HepG2 (cell line): ENCODE data around the gene AXIN1. TPM values are rescaled to one million over a fixed set of nuclear protein-coding genes. Genes with fewer than 3 reads are reported as not detected.

Experiments used
- CENPT ChIP-seq: sonication (generic); formaldehyde crosslinking; IDR thresholded peaks from 2 replicates; pipeline ENCODE4 v1.8.0; 2022; ENCODE audit warnings: low read depth, mild to moderate bottlenecking, moderate library complexity, missing genetic modification reagents
- HNRNPL ChIP-seq: fragments of 200-400 bp; formaldehyde crosslinking; IDR thresholded peaks from 2 replicates; pipeline ENCODE4 v1.6.1; 2017; ENCODE audit warnings: mild to moderate bottlenecking, low read depth, low read length
- KDM5B ChIP-seq: sonication (generic); formaldehyde crosslinking; IDR thresholded peaks from 2 replicates; pipeline ENCODE4 v1.4.0; 2020; ENCODE audit warnings: missing genetic modification reagents, mild to moderate bottlenecking, borderline replicate concordance
- STAG1 ChIP-seq: sonication (generic); formaldehyde crosslinking; IDR thresholded peaks from 2 replicates; pipeline ENCODE4 v1.4.0; 2020; ENCODE audit warnings: missing genetic modification reagents
- TARDBP ChIP-seq: sonication (generic); formaldehyde crosslinking; IDR thresholded peaks from 2 replicates; pipeline ENCODE4 v1.8.0; 2022; ENCODE audit warnings: mild to moderate bottlenecking, missing genetic modification reagents
- ZFX ChIP-seq: sonication (generic); formaldehyde crosslinking; IDR thresholded peaks from 2 replicates; pipeline ENCODE4 v1.4.0; 2020; ENCODE audit warnings: mild to moderate bottlenecking, low read depth, missing genetic modification reagents, moderate library complexity
- ZNF17 ChIP-seq: sonication (generic); formaldehyde crosslinking; IDR thresholded peaks from 2 replicates; pipeline ENCODE4 v1.5.0; 2020; ENCODE audit warnings: mild to moderate bottlenecking, missing genetic modification reagents
- ZNF343 ChIP-seq: sonication (generic); formaldehyde crosslinking; IDR thresholded peaks from 2 replicates; pipeline ENCODE4 v1.4.0; 2020; ENCODE audit warnings: mild to moderate bottlenecking, missing genetic modification reagents
- ZNF766 ChIP-seq: sonication (generic); formaldehyde crosslinking; IDR thresholded peaks from 2 replicates; pipeline ENCODE4 v1.5.0; 2020; ENCODE audit warnings: missing genetic modification reagents, borderline replicate concordance
- ZNF883 ChIP-seq: sonication (generic); formaldehyde crosslinking; IDR thresholded peaks from 2 replicates; pipeline ENCODE4 v1.5.1; 2020; ENCODE audit warnings: mild to moderate bottlenecking, missing genetic modification reagents; ENCODE audit errors: not compliant biosample characterization
- ZSCAN21 ChIP-seq: sonication (generic); formaldehyde crosslinking; IDR thresholded peaks from 2 replicates; pipeline ENCODE4 v1.8.0; 2022; ENCODE audit warnings: mild to moderate bottlenecking, missing genetic modification reagents, moderate library complexity, borderline replicate concordance
- polyA plus RNA-seq, 8 experiments: library from polyadenylated mRNA; depleted of rRNA in 3 of 8; stranded (reverse) in 7 of 8; unstranded in 1 of 8; fragments of >200 nt; fragmentation: Illumina TruSeq in 4 of 8; extraction: Trizol in 4 of 8; gene quantifications; 2 replicates each; pipeline versions ENCODE4 v1.2.1 to v1.2.3, GENCODE V29; 2011 to 2016; ENCODE audit warnings: low read depth in 4 of 8, missing spikeins in 1 of 8, mixed read lengths in 1 of 8; ENCODE audit not compliant: insufficient read depth in 1 of 8
- total RNA-seq, 5 experiments: library from RNA; depleted of rRNA; stranded (reverse); fragments of >200 nt; fragmentation: Illumina TruSeq; extraction: Trizol; gene quantifications; 2 replicates each; pipeline ENCODE4 v1.2.3, GENCODE V29; 2016; ENCODE audit warnings: low read depth in 1 of 5
- TF ChIP-seq, protein P1 (sequence below): sonication (generic); formaldehyde crosslinking; IDR thresholded peaks from 2 replicates; pipeline ENCODE4 v1.5.1; 2020; ENCODE audit warnings: mild to moderate bottlenecking, missing genetic modification reagents, borderline replicate concordance
- TF ChIP-seq, protein P2 (sequence below): sonication (generic); formaldehyde crosslinking; IDR thresholded peaks from 2 replicates; pipeline ENCODE4 v1.5.0; 2020; ENCODE audit warnings: missing genetic modification reagents, mild to moderate bottlenecking, borderline replicate concordance
- TF ChIP-seq, protein P3 (sequence below): sonication (generic); formaldehyde crosslinking; IDR thresholded peaks from 2 replicates; pipeline ENCODE4 v1.9.0; 2021; ENCODE audit warnings: missing genetic modification reagents, borderline replicate concordance
- TF ChIP-seq, protein P4 (sequence below): IDR thresholded peaks from 2 replicates; pipeline ENCODE4 v1.6.1; 2012; ENCODE audit warnings: inconsistent platforms
- TF ChIP-seq, protein P5 (sequence below): sonication (generic); formaldehyde crosslinking; IDR thresholded peaks from 2 replicates; pipeline ENCODE4 v1.5.0; 2020; ENCODE audit warnings: mild to moderate bottlenecking, missing genetic modification reagents, moderate library complexity

AXIN1 gene
- total and polyA plus RNA-seq, 2 of the 13 experiments (the other 11 are each of a cell fraction or from before 2014, with no cell fraction given) = 24.0 to 26.0 TPM

DNA sequence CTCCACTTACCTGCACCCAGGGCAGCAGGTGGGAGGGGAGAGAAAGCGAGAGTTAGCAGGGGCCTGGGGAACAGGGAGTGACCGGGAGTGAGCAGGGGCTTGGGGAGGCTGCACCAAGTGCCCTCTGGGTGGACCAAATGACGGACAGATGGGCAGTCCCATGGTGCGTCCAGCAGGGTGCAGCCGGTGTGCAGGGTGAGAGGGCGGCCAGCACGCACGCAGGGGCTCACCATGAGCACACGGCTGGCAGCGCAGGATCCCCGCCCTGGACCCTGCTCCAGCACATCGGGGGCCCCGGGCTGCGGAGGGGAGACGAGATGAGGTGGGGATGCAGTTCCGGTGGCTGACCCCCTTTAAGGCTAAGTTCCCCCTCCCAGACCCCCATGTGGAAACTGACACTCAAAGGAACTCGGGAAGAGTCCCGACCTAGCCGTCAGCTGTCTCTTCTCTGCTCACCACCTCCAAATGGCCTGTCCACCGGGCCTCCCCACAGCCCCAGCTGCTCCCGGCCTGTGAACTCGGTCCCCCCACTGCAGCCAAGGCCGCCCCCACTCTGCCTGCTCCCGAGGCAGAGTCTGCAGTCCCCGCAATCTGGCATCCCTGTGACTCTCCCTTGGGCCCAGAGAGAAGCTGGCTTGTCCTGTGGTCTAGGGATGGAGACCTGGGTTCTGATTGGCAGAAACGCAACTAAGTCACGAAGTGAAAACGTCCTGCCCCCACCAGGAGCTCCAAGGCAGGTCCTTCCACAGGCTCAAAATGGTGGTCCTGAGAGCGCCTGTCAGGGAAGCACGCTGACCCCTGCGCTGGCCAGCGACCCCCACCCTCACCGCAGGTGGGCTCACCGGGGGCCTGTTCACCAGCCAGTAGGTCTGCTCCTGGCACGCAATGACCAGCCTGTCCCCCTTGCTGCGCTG is 79.6 kb downstream of the AXIN1 start (continued):
- TF ChIP-seq, protein P1, sequence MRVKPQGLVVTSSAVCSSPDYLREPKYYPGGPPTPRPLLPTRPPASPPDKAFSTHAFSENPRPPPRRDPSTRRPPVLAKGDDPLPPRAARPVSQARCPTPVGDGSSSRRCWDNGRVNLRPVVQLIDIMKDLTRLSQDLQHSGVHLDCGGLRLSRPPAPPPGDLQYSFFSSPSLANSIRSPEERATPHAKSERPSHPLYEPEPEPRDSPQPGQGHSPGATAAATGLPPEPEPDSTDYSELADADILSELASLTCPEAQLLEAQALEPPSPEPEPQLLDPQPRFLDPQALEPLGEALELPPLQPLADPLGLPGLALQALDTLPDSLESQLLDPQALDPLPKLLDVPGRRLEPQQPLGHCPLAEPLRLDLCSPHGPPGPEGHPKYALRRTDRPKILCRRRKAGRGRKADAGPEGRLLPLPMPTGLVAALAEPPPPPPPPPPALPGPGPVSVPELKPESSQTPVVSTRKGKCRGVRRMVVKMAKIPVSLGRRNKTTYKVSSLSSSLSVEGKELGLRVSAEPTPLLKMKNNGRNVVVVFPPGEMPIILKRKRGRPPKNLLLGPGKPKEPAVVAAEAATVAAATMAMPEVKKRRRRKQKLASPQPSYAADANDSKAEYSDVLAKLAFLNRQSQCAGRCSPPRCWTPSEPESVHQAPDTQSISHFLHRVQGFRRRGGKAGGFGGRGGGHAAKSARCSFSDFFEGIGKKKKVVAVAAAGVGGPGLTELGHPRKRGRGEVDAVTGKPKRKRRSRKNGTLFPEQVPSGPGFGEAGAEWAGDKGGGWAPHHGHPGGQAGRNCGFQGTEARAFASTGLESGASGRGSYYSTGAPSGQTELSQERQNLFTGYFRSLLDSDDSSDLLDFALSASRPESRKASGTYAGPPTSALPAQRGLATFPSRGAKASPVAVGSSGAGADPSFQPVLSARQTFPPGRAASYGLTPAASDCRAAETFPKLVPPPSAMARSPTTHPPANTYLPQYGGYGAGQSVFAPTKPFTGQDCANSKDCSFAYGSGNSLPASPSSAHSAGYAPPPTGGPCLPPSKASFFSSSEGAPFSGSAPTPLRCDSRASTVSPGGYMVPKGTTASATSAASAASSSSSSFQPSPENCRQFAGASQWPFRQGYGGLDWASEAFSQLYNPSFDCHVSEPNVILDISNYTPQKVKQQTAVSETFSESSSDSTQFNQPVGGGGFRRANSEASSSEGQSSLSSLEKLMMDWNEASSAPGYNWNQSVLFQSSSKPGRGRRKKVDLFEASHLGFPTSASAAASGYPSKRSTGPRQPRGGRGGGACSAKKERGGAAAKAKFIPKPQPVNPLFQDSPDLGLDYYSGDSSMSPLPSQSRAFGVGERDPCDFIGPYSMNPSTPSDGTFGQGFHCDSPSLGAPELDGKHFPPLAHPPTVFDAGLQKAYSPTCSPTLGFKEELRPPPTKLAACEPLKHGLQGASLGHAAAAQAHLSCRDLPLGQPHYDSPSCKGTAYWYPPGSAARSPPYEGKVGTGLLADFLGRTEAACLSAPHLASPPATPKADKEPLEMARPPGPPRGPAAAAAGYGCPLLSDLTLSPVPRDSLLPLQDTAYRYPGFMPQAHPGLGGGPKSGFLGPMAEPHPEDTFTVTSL = no peak
- TF ChIP-seq, protein P2, sequence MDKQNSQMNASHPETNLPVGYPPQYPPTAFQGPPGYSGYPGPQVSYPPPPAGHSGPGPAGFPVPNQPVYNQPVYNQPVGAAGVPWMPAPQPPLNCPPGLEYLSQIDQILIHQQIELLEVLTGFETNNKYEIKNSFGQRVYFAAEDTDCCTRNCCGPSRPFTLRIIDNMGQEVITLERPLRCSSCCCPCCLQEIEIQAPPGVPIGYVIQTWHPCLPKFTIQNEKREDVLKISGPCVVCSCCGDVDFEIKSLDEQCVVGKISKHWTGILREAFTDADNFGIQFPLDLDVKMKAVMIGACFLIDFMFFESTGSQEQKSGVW (CRISPR knock-in tag) = no peak
- TF ChIP-seq, protein P3, sequence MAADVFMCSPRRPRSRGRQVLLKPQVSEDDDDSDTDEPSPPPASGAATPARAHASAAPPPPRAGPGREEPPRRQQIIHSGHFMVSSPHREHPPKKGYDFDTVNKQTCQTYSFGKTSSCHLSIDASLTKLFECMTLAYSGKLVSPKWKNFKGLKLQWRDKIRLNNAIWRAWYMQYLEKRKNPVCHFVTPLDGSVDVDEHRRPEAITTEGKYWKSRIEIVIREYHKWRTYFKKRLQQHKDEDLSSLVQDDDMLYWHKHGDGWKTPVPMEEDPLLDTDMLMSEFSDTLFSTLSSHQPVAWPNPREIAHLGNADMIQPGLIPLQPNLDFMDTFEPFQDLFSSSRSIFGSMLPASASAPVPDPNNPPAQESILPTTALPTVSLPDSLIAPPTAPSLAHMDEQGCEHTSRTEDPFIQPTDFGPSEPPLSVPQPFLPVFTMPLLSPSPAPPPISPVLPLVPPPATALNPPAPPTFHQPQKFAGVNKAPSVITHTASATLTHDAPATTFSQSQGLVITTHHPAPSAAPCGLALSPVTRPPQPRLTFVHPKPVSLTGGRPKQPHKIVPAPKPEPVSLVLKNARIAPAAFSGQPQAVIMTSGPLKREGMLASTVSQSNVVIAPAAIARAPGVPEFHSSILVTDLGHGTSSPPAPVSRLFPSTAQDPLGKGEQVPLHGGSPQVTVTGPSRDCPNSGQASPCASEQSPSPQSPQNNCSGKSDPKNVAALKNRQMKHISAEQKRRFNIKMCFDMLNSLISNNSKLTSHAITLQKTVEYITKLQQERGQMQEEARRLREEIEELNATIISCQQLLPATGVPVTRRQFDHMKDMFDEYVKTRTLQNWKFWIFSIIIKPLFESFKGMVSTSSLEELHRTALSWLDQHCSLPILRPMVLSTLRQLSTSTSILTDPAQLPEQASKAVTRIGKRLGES (CRISPR knock-in tag) = no peak
- no peak for TF ChIP-seq ZNF343
- peak; percentile 20 for TF ChIP-seq ZNF883 (CRISPR knock-in tag)
- peak; percentile 44; the same call in 1 of the 2 replicates for TF ChIP-seq ZSCAN21 (CRISPR knock-in tag)
- TF ChIP-seq, protein P4, sequence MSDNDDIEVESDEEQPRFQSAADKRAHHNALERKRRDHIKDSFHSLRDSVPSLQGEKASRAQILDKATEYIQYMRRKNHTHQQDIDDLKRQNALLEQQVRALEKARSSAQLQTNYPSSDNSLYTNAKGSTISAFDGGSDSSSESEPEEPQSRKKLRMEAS = peak; percentile 50; the same call in 1 of the 2 replicates
- no peak for TF ChIP-seq ZNF17 (CRISPR knock-in tag)
- TF ChIP-seq TARDBP (CRISPR knock-in tag) = no peak
- 0 out of 2 replicates have a peak, but pooled peaks have one; percentile 57 for TF ChIP-seq HNRNPL
- TF ChIP-seq CENPT (CRISPR knock-in tag) = no peak
- peak; percentile 80 for TF ChIP-seq STAG1 (CRISPR knock-in tag)
- TF ChIP-seq, protein P5, sequence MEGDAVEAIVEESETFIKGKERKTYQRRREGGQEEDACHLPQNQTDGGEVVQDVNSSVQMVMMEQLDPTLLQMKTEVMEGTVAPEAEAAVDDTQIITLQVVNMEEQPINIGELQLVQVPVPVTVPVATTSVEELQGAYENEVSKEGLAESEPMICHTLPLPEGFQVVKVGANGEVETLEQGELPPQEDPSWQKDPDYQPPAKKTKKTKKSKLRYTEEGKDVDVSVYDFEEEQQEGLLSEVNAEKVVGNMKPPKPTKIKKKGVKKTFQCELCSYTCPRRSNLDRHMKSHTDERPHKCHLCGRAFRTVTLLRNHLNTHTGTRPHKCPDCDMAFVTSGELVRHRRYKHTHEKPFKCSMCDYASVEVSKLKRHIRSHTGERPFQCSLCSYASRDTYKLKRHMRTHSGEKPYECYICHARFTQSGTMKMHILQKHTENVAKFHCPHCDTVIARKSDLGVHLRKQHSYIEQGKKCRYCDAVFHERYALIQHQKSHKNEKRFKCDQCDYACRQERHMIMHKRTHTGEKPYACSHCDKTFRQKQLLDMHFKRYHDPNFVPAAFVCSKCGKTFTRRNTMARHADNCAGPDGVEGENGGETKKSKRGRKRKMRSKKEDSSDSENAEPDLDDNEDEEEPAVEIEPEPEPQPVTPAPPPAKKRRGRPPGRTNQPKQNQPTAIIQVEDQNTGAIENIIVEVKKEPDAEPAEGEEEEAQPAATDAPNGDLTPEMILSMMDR (CRISPR knock-in tag) = peak; percentile 78
- peak; percentile 27; the same call in 1 of the 2 replicates for TF ChIP-seq ZFX (CRISPR knock-in tag)
- peak; percentile 18; the same call in 1 of the 2 replicates for TF ChIP-seq KDM5B (CRISPR knock-in tag)
- no peak for TF ChIP-seq ZNF766 (CRISPR knock-in tag)
